IPS DF 6.9 (cell line): ENCODE data around the gene SLCO2B1.

Experiments
- DNase-seq: peaks from one replicate; pipeline ENCODE4 v3.0.0-alpha.2; 2013; ENCODE audit warnings: low read depth, low spot score
- H3K27ac ChIP-seq: one replicate; pipeline ENCODE4 v1.5.1; 2013; ENCODE audit warnings: low read length, control low read depth
- H3K27me3 ChIP-seq: 2 replicates; pipeline ENCODE4 v1.6.1; 2013; ENCODE audit warnings: mild to moderate bottlenecking, low read length; ENCODE audit not compliant: control insufficient read depth, insufficient read depth
- H3K36me3 ChIP-seq: 2 replicates; pipeline ENCODE4 v1.6.1; 2013; ENCODE audit warnings: low read length; ENCODE audit not compliant: control insufficient read depth, insufficient read depth
- H3K4me1 ChIP-seq: 2 replicates; pipeline ENCODE4 v1.6.1; 2013; ENCODE audit warnings: low read length; ENCODE audit not compliant: control insufficient read depth, insufficient read depth
- H3K4me3 ChIP-seq: 2 replicates; pipeline ENCODE4 v1.5.1; 2013; ENCODE audit warnings: mild to moderate bottlenecking, low read length
- H3K9me3 ChIP-seq: 2 replicates; pipeline ENCODE4 v1.6.1; 2013; ENCODE audit warnings: low read length, inconsistent platforms; ENCODE audit not compliant: control insufficient read depth, insufficient read depth
- WGBS: extraction: QIAGEN DNeasy Blood & Tissue Kit; methylation state at CpG from one replicate; pipeline ENCODE4 v1.1.7; 2013; ENCODE audit warnings: mixed read lengths, missing lambda C conversion rate; ENCODE audit not compliant: insufficient read length, insufficient coverage; 5-methylcytosine and 5-hydroxymethylcytosine counted together

The SLCO2B1 gene

GRCh38 chr11:75194147-75194546 is 43.2 kb downstream of the SLCO2B1 start:
- Histone ChIP-seq H3K4me1 (no peaks in the 10 kb centered on the region), H3K4me3 (no peak overlapping the region), H3K36me3 (no peaks in the 10 kb centered on the region), H3K27me3 (no peaks in the 10 kb centered on the region), H3K27ac (no peak overlapping the region), H3K9me3 (no peaks in the 10 kb centered on the region)
- WGBS: no CpG with 5 or more reads among the region's 5 CpGs
- no peak for DNase-seq

DNA sequence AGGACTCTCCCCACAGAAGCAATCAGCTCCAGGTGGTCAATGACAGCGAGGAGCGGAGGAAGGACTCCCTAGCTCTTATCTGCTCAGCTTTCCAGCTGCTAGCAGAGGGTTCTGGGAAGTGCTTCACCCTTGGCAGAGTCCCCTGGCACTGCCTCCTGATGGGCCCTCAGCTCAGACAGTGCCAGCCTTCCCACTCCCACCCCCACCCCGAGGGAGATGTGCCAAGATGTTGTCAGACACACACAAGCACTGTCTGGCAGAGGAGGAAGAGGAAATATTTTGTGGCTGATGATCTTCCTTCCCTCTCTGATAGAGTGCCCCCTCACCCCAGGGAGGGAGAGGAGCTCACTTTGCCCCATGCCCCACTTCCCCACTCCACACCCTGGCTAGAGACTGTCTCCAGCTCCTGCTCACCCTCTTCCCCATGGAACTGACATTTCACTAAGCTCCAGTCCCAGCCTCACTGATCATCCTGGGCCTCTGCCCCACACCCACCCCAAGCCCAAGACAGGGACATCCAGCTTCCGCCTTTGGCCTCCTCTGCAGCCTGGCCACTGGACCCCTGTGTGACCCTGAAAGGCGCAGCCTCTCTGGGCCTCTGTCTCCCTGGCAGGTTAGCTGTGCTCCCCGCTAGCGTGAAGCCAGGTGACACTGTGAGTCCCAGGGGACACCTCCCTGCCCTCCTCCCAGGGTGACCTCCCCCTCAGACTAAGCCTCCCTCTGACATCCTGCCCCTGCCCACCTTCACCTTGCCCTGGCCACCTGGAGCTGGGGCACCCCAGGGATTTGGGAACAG is 44.5 kb downstream of the SLCO2B1 start:
- Histone ChIP-seq H3K27me3 (no peaks in the 10 kb centered on the region), H3K36me3 (no peaks in the 10 kb centered on the region), H3K27ac (no peak overlapping the region), H3K4me1 (no peaks in the 10 kb centered on the region), H3K4me3 (no peak overlapping the region), H3K9me3 (no peaks in the 10 kb centered on the region)
- WGBS: no CpG with 5 or more reads among the region's 7 CpGs
- DNase-seq: no peak

DNA sequence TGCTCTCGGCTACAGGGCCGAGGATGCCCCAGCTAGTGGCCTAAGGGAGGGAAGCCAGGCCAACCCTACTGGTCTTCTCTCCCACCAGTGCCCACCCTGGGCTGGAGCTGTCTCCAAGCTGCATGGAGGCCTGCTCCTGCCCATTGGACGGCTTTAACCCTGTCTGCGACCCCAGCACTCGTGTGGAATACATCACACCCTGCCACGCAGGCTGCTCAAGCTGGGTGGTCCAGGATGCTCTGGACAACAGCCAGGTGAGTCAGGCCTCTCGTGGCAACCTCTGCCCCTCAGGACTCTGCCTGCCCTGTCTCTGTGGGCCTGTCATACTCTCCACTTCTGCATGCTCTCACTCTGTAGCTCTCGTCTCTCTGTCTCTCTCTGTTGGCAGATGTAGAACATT is 45.5 kb downstream of the SLCO2B1 start:
- Histone ChIP-seq H3K27me3 (no peaks in the 10 kb centered on the region), H3K9me3 (no peaks in the 10 kb centered on the region), H3K4me1 (no peaks in the 10 kb centered on the region), H3K4me3 (no peak overlapping the region), H3K27ac (no peak overlapping the region), H3K36me3 (no peaks in the 10 kb centered on the region)
- no CpG with 5 or more reads among the region's 8 CpGs for WGBS
- DNase-seq: no peak

- Histone ChIP-seq H3K9me3 (no peaks in the 10 kb centered on the region), H3K27ac (no peak overlapping the region), H3K36me3 (no peaks in the 10 kb centered on the region), H3K27me3 (no peaks in the 10 kb centered on the region), H3K4me3 (no peak overlapping the region), H3K4me1 (no peaks in the 10 kb centered on the region; the same call in 1 of the 2 replicates)
- no peak for DNase-seq
- WGBS: no CpG with 5 or more reads among the region's 4 CpGs
Measured at GRCh38 chr11:75197512-75198277, 46.8 kb downstream of the SLCO2B1 start.

DNA sequence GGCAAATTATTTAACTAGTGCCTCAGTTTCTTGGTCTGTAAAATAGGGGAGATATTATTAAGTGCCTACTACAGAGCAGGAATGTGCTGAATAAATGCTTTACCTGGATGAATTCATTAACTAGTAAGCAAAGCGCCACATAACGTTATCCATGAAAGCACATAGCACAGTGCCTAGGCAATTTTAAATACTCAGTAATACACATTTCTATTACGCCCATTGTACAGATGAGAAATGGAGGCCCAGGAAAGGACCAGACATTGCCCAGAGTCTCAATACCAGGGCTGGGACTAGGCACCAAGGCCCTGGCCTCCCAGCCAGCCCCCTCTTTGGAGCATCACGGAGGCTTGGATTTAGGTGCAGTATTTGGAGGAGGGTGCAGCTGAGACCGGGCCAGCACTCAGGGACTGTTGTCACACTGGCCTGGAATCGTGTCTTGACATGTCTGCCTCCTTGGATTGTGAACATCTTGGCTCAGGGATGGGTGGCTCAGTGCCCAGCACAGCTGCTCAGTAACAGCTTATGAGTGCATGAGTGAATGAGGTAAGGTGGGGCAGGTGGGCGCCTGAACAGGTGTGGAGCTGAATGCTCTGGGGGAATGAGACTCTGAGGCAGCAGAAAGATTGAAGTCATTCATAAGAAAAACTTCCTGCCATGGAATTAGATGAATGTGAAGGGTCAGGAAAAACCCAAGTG is 47.5 kb downstream of the SLCO2B1 start:
- H3K4me1 ChIP-seq: no peaks in the 10 kb centered on the region; the same call in 1 of the 2 replicates
- no CpG with 5 or more reads among the region's 7 CpGs for WGBS
- no peaks in the 10 kb centered on the region for H3K9me3 ChIP-seq
- no peaks in the 10 kb centered on the region for H3K36me3 ChIP-seq
- H3K27ac ChIP-seq: no peak overlapping the region
- H3K27me3 ChIP-seq: no peaks in the 10 kb centered on the region
- DNase-seq: no peak
- H3K4me3 ChIP-seq: no peak overlapping the region

- no peaks in the 10 kb centered on the region for H3K9me3 ChIP-seq
- no peak overlapping the region for H3K27ac ChIP-seq
- no peaks in the 10 kb centered on the region; the same call in 1 of the 2 replicates for H3K4me1 ChIP-seq
- H3K4me3 ChIP-seq: no peak overlapping the region
- no peak for DNase-seq
- no CpG with 5 or more reads among the region's 5 CpGs for WGBS
- no peaks in the 10 kb centered on the region for H3K27me3 ChIP-seq
- H3K36me3 ChIP-seq: no peaks in the 10 kb centered on the region
Measured at GRCh38 chr11:75199412-75199955, 48.6 kb downstream of the SLCO2B1 start.

DNA sequence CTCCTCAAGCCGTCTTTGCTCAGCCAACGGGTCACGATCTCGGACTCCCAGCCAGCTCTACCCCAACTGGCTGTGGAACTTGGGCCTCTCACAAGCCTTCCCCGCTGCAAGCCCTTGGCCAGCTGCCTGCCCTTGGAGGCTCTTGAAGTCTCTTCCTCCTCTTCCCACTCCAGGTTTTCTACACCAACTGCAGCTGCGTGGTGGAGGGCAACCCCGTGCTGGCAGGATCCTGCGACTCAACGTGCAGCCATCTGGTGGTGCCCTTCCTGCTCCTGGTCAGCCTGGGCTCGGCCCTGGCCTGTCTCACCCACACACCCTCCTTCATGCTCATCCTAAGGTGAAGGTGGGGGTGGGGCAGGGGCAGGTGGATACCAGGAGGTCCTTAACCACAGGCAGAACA is 49.1 kb downstream of the SLCO2B1 start:
- no peak for DNase-seq
- no peaks in the 10 kb centered on the region for H3K27me3 ChIP-seq
- H3K4me1 ChIP-seq: no peaks in the 10 kb centered on the region; the same call in 1 of the 2 replicates
- H3K36me3 ChIP-seq: no peaks in the 10 kb centered on the region
- no peak overlapping the region for H3K4me3 ChIP-seq
- whole genome bisulfite sequencing: no CpG with 5 or more reads among the region's 10 CpGs
- H3K27ac ChIP-seq: no peak overlapping the region
- no peaks in the 10 kb centered on the region for H3K9me3 ChIP-seq

DNA sequence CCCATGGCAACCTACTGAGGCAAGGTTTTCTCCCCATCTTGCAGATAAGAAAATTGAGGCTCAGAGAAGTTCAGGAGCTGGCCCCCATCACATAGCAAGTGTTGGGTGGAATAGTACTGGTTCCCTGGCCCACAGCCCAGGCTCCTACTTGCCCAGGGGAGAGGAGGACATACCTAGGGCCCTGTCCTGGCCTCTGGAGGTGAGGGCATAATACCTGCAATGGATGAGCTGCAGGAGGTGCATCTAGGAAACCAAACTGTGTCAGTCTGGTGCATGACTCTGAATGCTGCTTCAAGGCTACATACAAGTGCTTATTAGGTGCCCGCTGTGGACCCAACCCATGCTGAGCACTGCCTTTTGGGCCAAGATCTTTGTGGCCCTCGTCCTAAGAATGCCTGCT is 49.6 kb downstream of the SLCO2B1 start:
- Histone ChIP-seq H3K36me3 (no peaks in the 10 kb centered on the region), H3K9me3 (no peaks in the 10 kb centered on the region), H3K4me1 (no peaks in the 10 kb centered on the region; the same call in 1 of the 2 replicates), H3K4me3 (no peak overlapping the region), H3K27ac (no peak overlapping the region), H3K27me3 (no peaks in the 10 kb centered on the region)
- no CpG with 5 or more reads among the region's 2 CpGs for WGBS
- DNase-seq: no peak

DNA sequence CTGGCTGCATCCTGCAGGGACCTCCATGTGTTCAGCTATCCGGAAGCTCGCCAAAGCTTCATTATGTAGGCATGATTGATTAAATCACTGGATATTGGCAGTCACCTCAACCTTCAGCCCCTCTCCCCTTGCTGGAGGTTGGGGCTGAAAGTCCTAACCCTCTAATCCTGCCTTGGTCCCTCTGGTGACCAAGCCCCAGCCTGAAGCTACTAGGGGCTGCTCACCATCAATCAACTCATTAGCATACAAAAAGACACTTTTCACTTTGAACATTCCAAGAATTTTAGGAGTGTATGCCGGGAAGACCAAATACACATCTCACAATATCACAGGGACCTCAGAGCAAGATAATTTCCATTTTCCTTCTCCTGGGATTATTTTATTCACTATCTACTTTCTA is 50.9 kb downstream of the SLCO2B1 start:
- Histone ChIP-seq H3K9me3 (no peaks in the 10 kb centered on the region), H3K4me3 (no peak overlapping the region), H3K36me3 (no peaks in the 10 kb centered on the region), H3K4me1 (no peaks in the 10 kb centered on the region; the same call in 1 of the 2 replicates), H3K27me3 (no peaks in the 10 kb centered on the region), H3K27ac (no peak overlapping the region)
- no peak for DNase-seq
- WGBS: no CpG with 5 or more reads among the region's 3 CpGs

- Histone ChIP-seq H3K27ac (no peak overlapping the region), H3K9me3 (no peaks in the 10 kb centered on the region), H3K36me3 (no peaks in the 10 kb centered on the region), H3K27me3 (no peaks in the 10 kb centered on the region), H3K4me1 (no peaks in the 10 kb centered on the region; the same call in 1 of the 2 replicates), H3K4me3 (no peak overlapping the region)
- WGBS: no CpG with 5 or more reads among the region's 6 CpGs
- no peak for DNase-seq
Measured at GRCh38 chr11:75202195-75202594, 51.3 kb downstream of the SLCO2B1 start.
